ENCODE data around the gene ASAP2.

DNA sequence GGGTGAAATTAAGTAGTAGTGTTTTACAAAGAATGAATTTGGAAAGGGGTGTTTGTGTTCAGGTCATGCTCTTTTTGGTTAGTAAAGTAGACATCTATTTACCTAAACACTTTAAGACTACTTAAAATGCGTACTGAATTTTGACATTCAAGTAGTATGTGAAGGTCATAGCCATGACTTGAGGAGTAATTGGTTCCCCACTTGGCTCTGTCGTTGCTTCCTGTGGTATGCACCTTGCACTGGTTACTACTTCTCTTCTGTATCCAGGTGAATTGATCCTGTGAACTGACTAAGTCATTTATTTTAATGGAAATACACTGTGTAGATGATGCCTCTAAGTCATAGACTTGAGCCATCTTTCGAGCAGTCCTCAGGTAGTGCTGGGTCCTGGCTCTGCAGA is 118.8 kb downstream of the ASAP2 start:
- TF ChIP-seq POLR2AphosphoS5 (IDR thresholded peaks at IDR 0.05; ENCODE audit: low read depth, low read length), result no peak
- no peak for TF ChIP-seq POLR2A (IDR thresholded peaks at IDR 0.05; ENCODE audit: low read depth, low read length)
- TF ChIP-seq TAF1 (IDR thresholded peaks at IDR 0.05; ENCODE audit: borderline replicate concordance, low read depth, low read length), result no peak
